Measurements from ENCODE around the gene SEMA5B.

Gene SEMA5B

GRCh38 chr3:123064506-123064905 is 36.9 kb upstream of the SEMA5B start:
- Histone ChIP-seq H3K4me1 (ENCODE audit: control insufficient read depth in 1 of 2, insufficient read depth in 1 of 2, low read depth in 1 of 2, low read length in 1 of 2) (peaks cover 12 to 15% of the 10 kb centered on the region in 2 experiments), H3K27me3 (peaks cover 25% of the 10 kb centered on the region)
- TF ChIP-seq CTCF (IDR thresholded peaks at IDR 0.05) = no peak

GRCh38 chr3:123063034-123063433 is 35.5 kb upstream of the SEMA5B start:
- Histone ChIP-seq H3K4me1 (ENCODE audit: control insufficient read depth in 1 of 2, insufficient read depth in 1 of 2, low read depth in 1 of 2, low read length in 1 of 2) (peaks cover 10 to 15% of the 10 kb centered on the region in 2 experiments), H3K4me3 (ENCODE audit: low read depth in 1 of 2, low read length in 1 of 2) (no peak overlapping the region), H3K27ac (no peak overlapping the region), H3K36me3 (no peaks in the 10 kb centered on the region), H3K27me3 (peaks cover 23% of the 10 kb centered on the region), H3K9me3 (no peaks in the 10 kb centered on the region)
- no peak for TF ChIP-seq CTCF (IDR thresholded peaks at IDR 0.05)

More at GRCh38 chr3:123064506-123064905, 36.9 kb upstream of the SEMA5B start:
- Histone ChIP-seq H3K9me3 (no peaks in the 10 kb centered on the region), H3K4me3 (ENCODE audit: low read depth in 1 of 2, low read length in 1 of 2) (no peak overlapping the region), H3K27ac (no peak overlapping the region), H3K36me3 (no peaks in the 10 kb centered on the region)

- Histone ChIP-seq H3K27me3 (peaks cover 11% of the 10 kb centered on the region), H3K36me3 (no peaks in the 10 kb centered on the region), H3K9me3 (no peaks in the 10 kb centered on the region), H3K27ac (no peak overlapping the region), H3K4me3 (ENCODE audit: low read depth in 1 of 2, low read length in 1 of 2) (no peak overlapping the region), H3K4me1 (ENCODE audit: control insufficient read depth in 1 of 2, insufficient read depth in 1 of 2, low read depth in 1 of 2, low read length in 1 of 2) (peaks cover 0 to 3% of the 10 kb centered on the region in 2 experiments)
- no peak for TF ChIP-seq CTCF (IDR thresholded peaks at IDR 0.05)
These were observed 34.3 kb upstream of the SEMA5B start for GRCh38 chr3:123061856-123062255.

GRCh38 chr3:123060054-123060453 is 32.5 kb upstream of the SEMA5B start:
- Histone ChIP-seq H3K27me3 (peaks cover 3% of the 10 kb centered on the region), H3K27ac (no peak overlapping the region), H3K9me3 (no peaks in the 10 kb centered on the region), H3K4me3 (ENCODE audit: low read depth in 1 of 2, low read length in 1 of 2) (no peak overlapping the region), H3K36me3 (no peaks in the 10 kb centered on the region), H3K4me1 (ENCODE audit: control insufficient read depth in 1 of 2, insufficient read depth in 1 of 2, low read depth in 1 of 2, low read length in 1 of 2) (no peaks in the 10 kb centered on the region)
- TF ChIP-seq CTCF (IDR thresholded peaks at IDR 0.05) = no peak

GRCh38 chr3:123058505-123058904 is 30.9 kb upstream of the SEMA5B start:
- no peaks in the 10 kb centered on the region for H3K9me3 ChIP-seq
- no peaks in the 10 kb centered on the region for H3K4me1 ChIP-seq (ENCODE audit: control insufficient read depth in 1 of 2, insufficient read depth in 1 of 2, low read depth in 1 of 2, low read length in 1 of 2)
- peaks cover 7% of the 10 kb centered on the region for H3K27me3 ChIP-seq
- no peak overlapping the region for H3K27ac ChIP-seq
- no peak for TF ChIP-seq CTCF (IDR thresholded peaks at IDR 0.05)
- no peaks in the 10 kb centered on the region for H3K36me3 ChIP-seq
- H3K4me3 ChIP-seq (ENCODE audit: low read depth in 1 of 2, low read length in 1 of 2) = no peak overlapping the region

- H3K4me1 ChIP-seq (ENCODE audit: control insufficient read depth in 1 of 2, insufficient read depth in 1 of 2, low read depth in 1 of 2, low read length in 1 of 2) = no peaks in the 10 kb centered on the region
- H3K27ac ChIP-seq = no peak overlapping the region
- peaks cover 10% of the 10 kb centered on the region for H3K27me3 ChIP-seq
- TF ChIP-seq CTCF (IDR thresholded peaks at IDR 0.05) = no peak
- no peak overlapping the region for H3K4me3 ChIP-seq (ENCODE audit: low read depth in 1 of 2, low read length in 1 of 2)
- H3K9me3 ChIP-seq = no peaks in the 10 kb centered on the region
- H3K36me3 ChIP-seq = no peaks in the 10 kb centered on the region
These were observed 27.8 kb upstream of the SEMA5B start for GRCh38 chr3:123055352-123055751.

Data from neutrophil (primary cell).